ENCODE results near the gene NKIRAS2.

NKIRAS2 gene

GRCh38 chr17:42019509-42020404 is at the start of gene NKIRAS2:
Gene NKIRAS2, plus strand, starts transcription at chr17:42020090. Its CDS starts 1,488 bp downstream, at chr17:42021578.
- peak; percentile 85 for DNase-seq

GRCh38 chr17:41970901-41971331 is 49.0 kb upstream of the NKIRAS2 start:
- no peak for DNase-seq

- DNase-seq, result no peak
Observed at GRCh38 chr17:41971721-41972523, 48.0 kb upstream of the NKIRAS2 start.

DNA sequence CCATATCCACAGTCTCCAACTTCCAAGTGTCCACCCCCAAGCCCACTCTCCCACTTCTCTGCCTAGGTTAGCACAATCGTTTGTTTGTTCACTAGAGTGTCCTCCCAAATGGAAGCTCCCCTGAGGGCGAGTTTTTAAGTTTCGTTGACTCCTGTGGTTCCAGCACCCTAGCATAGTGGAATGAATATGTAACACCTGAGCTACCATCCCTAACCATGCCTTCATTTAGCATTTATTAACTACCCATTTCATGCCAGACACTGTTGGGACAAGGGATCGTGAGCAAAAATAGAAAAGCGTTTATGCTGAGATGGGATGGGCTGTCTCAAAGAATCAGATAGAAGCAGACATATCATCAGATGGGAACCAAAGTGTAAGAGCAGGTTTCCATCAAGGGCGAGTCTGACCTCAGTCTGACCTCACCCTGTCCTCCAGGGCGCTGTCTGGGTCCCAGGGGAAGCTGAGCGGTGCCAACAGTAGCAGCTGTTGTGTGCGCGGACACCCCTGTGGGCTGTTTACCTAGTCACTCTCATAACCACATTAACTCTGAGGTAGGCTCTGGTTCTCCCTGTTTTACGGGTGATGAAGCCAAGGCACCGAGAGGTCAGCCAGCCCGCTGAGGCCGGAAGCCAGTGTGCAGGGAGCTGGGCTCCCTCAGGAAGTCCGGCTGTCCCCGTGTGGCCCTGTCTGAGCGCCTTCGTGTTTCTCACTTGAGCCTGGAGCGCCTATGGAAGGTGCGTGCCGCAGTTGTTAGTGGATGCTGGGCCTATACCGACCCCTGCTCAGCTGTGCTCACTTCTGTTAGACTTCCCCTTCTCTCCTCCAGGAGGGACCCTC is 47.1 kb upstream of the NKIRAS2 start:
- DNase-seq, result no peak

GRCh38 chr17:41973408-41973811 is 46.5 kb upstream of the NKIRAS2 start:
- DNase-seq, result no peak

DNA sequence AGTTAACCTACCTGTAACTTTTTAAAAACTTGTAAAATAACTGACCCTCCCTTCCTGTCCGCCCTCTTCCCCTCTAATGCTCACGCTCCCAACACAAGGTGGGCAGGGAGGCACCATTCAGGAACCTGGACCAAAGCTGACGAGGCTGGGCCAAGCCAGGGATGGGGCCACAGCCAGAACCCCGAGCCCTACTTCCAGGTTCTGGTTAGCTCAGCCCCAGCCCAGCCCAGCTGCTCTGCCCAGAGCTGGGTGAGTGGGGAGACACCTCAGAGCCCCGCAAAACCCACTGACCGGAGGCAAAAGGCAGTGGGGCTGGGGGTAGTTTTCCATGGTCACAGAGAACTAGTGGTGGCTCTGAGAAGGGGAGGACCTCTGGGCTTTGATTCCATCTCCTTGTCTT is 45.9 kb upstream of the NKIRAS2 start:
- DNase-seq, result no peak

GRCh38 chr17:41974658-41975057 is 45.2 kb upstream of the NKIRAS2 start:
- no peak for DNase-seq

DNA sequence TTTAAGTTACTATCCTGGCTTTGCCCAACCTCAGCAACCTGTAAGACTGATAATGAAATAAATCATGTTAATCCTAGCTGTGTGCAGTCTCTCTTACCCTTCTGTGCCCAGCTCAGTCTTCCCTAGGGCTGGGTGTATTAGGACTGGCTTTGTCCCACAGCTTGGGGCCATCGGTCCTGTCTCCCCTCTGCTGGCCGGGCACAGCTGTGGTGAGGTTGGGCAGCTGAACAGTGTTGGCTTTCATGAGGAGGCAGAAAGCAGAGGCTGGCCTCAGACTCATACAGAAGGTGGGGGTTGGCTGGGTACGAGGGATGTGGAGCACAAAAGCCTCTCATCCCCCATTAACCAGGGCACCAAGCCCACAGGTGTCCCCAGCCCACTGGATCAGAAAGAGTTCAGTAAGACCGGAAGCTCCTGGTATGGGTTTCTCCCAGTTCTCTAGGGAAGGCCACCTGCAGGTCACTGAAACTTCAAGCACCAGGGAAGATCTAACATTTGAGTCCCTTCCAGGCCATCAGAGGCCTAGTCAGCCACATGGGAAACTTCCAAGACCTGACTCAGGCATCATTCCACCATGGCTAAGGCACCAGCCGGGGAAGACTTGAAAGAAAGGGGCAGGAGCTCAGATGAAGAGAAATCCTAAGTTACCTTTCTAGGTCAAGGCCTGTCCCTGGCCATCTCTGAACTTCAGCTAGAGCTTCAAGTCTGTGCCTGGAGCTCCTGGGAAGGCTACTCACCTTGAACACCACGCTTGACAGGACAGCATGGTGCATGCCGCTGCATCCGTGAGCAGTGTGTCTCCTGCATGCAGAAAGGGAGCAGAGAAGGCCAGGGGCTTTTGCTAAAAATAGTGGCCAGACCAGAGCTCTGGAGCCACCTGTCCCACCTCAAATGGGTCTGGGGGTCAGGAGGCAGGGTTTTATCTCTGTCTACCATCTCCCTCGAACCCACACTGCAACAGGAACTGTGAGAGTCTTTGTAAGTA is 44.5 kb upstream of the NKIRAS2 start:
- DNase-seq, result no peak

- DNase-seq, result no peak
Observed at GRCh38 chr17:41976142-41976768, 43.6 kb upstream of the NKIRAS2 start.

DNA sequence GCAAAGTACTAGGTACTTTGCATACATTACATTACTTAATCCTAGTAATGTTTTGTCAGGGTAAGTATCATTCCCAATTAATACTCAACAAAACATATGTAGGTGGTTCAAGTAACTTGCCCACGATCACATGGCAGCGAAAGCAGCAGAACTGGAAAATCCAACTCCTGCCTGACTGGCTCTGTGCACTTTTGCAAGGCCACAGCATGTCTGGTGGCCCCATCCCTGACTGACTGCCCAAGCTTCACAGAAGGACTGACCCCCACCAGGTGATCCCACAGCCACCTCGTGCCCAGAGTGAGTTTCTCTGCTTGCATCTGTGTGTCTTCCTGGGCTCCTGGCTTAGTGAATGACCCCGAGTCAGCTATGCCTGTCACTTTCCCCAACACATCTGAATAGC is 41.9 kb upstream of the NKIRAS2 start:
- no peak for DNase-seq

DNA sequence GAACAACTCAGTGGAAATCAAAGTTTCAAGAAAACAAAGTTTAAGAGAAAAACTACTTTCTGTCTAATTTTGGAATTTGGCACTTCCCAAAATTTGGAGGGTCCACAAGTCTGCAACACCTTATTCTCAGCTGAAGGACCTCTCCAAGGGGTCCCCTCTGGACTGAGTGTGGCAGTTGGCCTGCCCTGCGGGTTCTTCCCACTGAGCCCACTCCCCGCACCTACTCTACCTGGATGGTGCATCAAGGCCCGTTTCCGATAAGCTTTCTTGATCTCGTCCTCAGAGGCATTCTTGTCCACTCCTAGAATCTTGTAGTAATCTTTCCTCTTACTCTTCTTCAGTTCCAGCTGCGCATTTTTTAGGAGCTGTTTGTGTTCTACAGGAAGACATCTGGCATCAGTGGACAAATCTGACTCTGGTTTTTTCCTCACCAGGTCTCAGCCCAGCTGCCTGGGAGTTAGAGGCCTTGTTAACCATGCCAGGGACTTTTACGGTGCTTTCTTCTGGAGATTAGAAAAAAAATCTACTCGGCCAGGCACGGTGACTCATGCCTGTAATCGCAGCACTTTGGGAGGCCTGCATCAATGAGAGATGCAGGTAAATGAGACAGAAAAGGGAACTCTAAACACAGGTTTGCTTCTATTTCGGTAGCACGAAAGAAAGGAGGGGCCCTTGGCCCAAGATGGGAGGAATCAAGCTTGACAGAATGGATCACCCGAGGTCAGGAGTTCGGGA is 37.7 kb upstream of the NKIRAS2 start:
- DNase-seq, result no peak

GRCh38 chr17:41984454-41984853 is 35.4 kb upstream of the NKIRAS2 start:
- no peak for DNase-seq

GRCh38 chr17:41985919-41986318 is 34.0 kb upstream of the NKIRAS2 start:
- DNase-seq, result no peak

- DNase-seq, result no peak
Observed at GRCh38 chr17:41986634-41987033, 33.3 kb upstream of the NKIRAS2 start.

DNA sequence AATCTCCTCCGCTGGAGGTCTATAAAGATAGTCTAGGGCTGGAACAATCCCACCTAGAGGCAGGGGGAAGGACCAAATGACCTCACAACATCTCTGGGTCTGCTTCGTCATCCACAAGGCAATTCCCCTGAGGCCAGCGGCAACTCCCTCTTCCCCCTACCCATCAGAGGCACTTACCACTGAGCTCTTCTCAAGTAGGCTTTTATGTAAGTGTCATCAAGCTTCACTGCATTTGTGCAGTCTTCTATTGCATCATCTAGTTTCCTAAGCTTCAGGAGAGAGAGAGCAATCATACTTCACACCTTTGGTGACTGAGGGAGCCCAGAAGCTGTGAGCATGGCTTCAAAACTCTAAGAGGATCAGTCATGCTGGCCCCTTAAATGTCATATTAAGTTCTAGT is 32.2 kb upstream of the NKIRAS2 start:
- no peak for DNase-seq

GRCh38 chr17:41988418-41988817 is 31.5 kb upstream of the NKIRAS2 start:
- no peak for DNase-seq

GRCh38 chr17:41989702-41990419 is 30.0 kb upstream of the NKIRAS2 start:
- DNase-seq, result no peak

DNA sequence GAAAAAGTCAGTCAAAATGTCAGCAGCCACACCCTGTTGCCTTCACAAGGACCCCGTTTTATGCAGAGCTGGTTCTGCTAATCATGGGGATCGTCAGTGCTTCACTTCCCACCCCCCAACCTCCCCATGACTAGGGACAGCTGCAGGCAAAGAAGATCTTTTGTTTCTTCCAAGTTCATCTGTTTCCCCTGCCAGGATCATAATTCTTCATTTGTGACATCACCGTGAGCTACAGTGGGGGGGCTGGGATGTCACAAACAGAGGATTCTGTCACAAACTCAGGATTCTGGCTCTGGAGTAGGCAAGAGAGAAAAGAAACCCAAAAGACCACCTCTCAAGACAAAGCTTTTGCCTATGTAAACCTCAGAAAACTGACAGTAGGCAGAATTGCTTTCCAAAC is 27.3 kb upstream of the NKIRAS2 start:
- DNase-seq, result no peak

- DNase-seq, result no peak
Observed at GRCh38 chr17:41996855-41997164, 23.1 kb upstream of the NKIRAS2 start.

GRCh38 chr17:41998497-41998896 is 21.4 kb upstream of the NKIRAS2 start:
- DNase-seq, result no peak

All from GDM1 (cell line).